Adrenal gland (tissue), 12 donors: ENCODE data around the gene HSPA12B. TPM values are rescaled to one million over a fixed set of nuclear protein-coding genes. Genes with fewer than 3 reads are reported as not detected.

Experiments used
- DNase-seq, 7 donors: peaks; one replicate each; pipeline ENCODE4 v3.0.0-alpha.2; 2019 to 2020
- H3K27ac ChIP-seq, 5 donors: fragments of 200-600 bp; sonication (generic) in 4 of 5; 1 replicate in 3 of 5; 2 replicates in 2 of 5; pipeline versions ENCODE4 v1.5.1 to v1.8.0; 2016 to 2020; ENCODE audit warnings: mild to moderate bottlenecking in 1 of 5
- H3K27me3 ChIP-seq: fragments of 200-600 bp; 2 replicates; pipeline ENCODE4 v1.8.0; 2021
- H3K36me3 ChIP-seq, 2 donors: fragments of 200-600 bp; replicated peaks in 1 of 2; 1 replicate in 1 of 2; 2 replicates in 1 of 2; pipeline versions ENCODE4 v1.5.1 to v1.8.0; 2018 to 2022
- H3K4me1 ChIP-seq, 2 donors: fragments of 200-600 bp; replicated peaks in 1 of 2; 1 replicate in 1 of 2; 2 replicates in 1 of 2; pipeline versions ENCODE4 v1.5.1 to v1.8.0; 2018 to 2021
- H3K4me3 ChIP-seq, 4 donors: fragments of 200-600 bp; sonication (generic) in 3 of 4; one replicate each; pipeline ENCODE4 v1.5.1; 2016 to 2018
- H3K9me3 ChIP-seq, 3 donors: fragments of 200-600 bp; sonication (generic) in 1 of 3; replicated peaks in 1 of 3; 1 replicate in 2 of 3; 2 replicates in 1 of 3; pipeline versions ENCODE4 v1.5.1 to v1.8.0; 2016 to 2021
- POLR2A ChIP-seq, 2 donors: fragments of 450-650 bp; IDR thresholded peaks; one replicate each; pipeline ENCODE4 v1.6.1; 2017; ENCODE audit warnings: antibody characterized with exemption in 2 of 2, mild to moderate bottlenecking in 2 of 2, moderate library complexity in 1 of 2
- WGBS, 4 donors: extraction: QIAGEN DNeasy Blood & Tissue Kit in 2 of 4; methylation state at CpG; one replicate each; pipeline versions ENCODE4 v1.1.5 to v1.1.7; 2013 to 2017; 5-methylcytosine and 5-hydroxymethylcytosine counted together
- intact Hi-C, 2 donors: fragments of 100-400 bp; cut with DNase I; formaldehyde crosslinking; loops; one replicate each; pipeline versions ENCODE4 v1.14.1 to v1.15.0; 2022 to 2023
- polyA plus RNA-seq, 3 donors: library from polyadenylated mRNA; stranded (reverse); fragments of 200-250 nt in 2 of 3; fragments of 350-450 nt in 1 of 3; fragmentation: Illumina TruSeq in 1 of 3; extraction: RNeasy Lipid Tissue Mini Kit (QIAGEN cat#74804) in 1 of 3; gene quantifications; one replicate each; pipeline ENCODE4 v1.2.3, GENCODE V29; 2013 to 2014
- total RNA-seq, 9 donors: library from RNA; depleted of rRNA in 4 of 9; stranded (reverse); fragments of >200 nt in 4 of 9; fragments of 120-200 nt in 1 of 9; fragmentation: NEBNext Ultra II Directional in 1 of 9; extraction: Animal tissue kit (Norgen Biotek cat#: 25700) in 1 of 9; gene quantifications; one replicate each; pipeline versions ENCODE4 v1.1.0 to v1.2.4, GENCODE V29; 2013 to 2023
- TF ChIP-seq, protein P1 (sequence below), 6 experiments: fragments of 450-650 bp in 4 of 6; fragments of 200-600 bp in 2 of 6; sonication (generic) in 1 of 6; IDR thresholded peaks; 1 replicate in 5 of 6; 2 replicates in 1 of 6; pipeline versions ENCODE4 v1.5.1 to v1.8.0; 2016 to 2021; ENCODE audit warnings: antibody characterized with exemption in 6 of 6, mild to moderate bottlenecking in 2 of 6, moderate library complexity in 1 of 6
- donor health status: healthy with polysubstance abuse.
- donor health status: Bipolar disorder and iron deficiency.
- donor health status: DM: yes; HTN: yes; CAD: no.
- donor health status: DM: no; HTN: no; CAD: no.
- donor health status: DM: no; HTN: no; CAD: no.
- donor health status: DM: yes; HTN: yes; CAD: no.

Gene HSPA12B
- total and polyA plus RNA-seq, 12 donors, result 1.5 to 10.9 (median 5.5) TPM

- 66 to 75% (median 67%) methylated on average over 4 of the region's 4 CpGs for WGBS, 4 donors
These were observed 8.1 kb upstream of the HSPA12B start for GRCh38 chr20:3724356-3724755.

GRCh38 chr20:3727401-3728021 is 5.0 kb upstream of the HSPA12B start:
- Histone ChIP-seq H3K36me3 (no peaks in the 10 kb centered on the region), H3K27me3 (no peaks in the 10 kb centered on the region), H3K27ac (no peak overlapping the region), H3K4me3 (no peak overlapping the region), H3K9me3 (no peaks in the 10 kb centered on the region), H3K4me1 (no peaks in the 10 kb centered on the region)
- WGBS, 4 donors, result 34 to 40% (median 39%) methylated on average over 11 of the region's 11 CpGs
- DNase-seq, result no peak
- TF ChIP-seq, protein P1, sequence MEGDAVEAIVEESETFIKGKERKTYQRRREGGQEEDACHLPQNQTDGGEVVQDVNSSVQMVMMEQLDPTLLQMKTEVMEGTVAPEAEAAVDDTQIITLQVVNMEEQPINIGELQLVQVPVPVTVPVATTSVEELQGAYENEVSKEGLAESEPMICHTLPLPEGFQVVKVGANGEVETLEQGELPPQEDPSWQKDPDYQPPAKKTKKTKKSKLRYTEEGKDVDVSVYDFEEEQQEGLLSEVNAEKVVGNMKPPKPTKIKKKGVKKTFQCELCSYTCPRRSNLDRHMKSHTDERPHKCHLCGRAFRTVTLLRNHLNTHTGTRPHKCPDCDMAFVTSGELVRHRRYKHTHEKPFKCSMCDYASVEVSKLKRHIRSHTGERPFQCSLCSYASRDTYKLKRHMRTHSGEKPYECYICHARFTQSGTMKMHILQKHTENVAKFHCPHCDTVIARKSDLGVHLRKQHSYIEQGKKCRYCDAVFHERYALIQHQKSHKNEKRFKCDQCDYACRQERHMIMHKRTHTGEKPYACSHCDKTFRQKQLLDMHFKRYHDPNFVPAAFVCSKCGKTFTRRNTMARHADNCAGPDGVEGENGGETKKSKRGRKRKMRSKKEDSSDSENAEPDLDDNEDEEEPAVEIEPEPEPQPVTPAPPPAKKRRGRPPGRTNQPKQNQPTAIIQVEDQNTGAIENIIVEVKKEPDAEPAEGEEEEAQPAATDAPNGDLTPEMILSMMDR (IDR thresholded peaks at IDR 0.05), result no peak
- TF ChIP-seq POLR2A (IDR thresholded peaks at IDR 0.05), result no peak
- intact Hi-C loops, result no loop called here

More at GRCh38 chr20:3724356-3724755, 8.1 kb upstream of the HSPA12B start:
- no peaks in the 10 kb centered on the region for H3K36me3 ChIP-seq
- no peak for TF ChIP-seq POLR2A (IDR thresholded peaks at IDR 0.05)
- TF ChIP-seq, protein P1 (IDR thresholded peaks at IDR 0.05), result no peak
- H3K27me3 ChIP-seq, result no peaks in the 10 kb centered on the region
- intact Hi-C loops, result no loop called here
- no peak overlapping the region for H3K4me3 ChIP-seq
- no peak overlapping the region for H3K27ac ChIP-seq
- no peaks in the 10 kb centered on the region for H3K4me1 ChIP-seq
- DNase-seq, result no peak
- no peaks in the 10 kb centered on the region for H3K9me3 ChIP-seq

- no peak for DNase-seq
- Histone ChIP-seq H3K4me3 (no peak overlapping the region), H3K27ac (no peak overlapping the region), H3K36me3 (no peaks in the 10 kb centered on the region), H3K27me3 (peaks cover 6% of the 10 kb centered on the region), H3K4me1 (no peaks in the 10 kb centered on the region), H3K9me3 (no peaks in the 10 kb centered on the region)
- TF ChIP-seq, protein P1 (IDR thresholded peaks at IDR 0.05), result no peak
- no peak for TF ChIP-seq POLR2A (IDR thresholded peaks at IDR 0.05)
- intact Hi-C loops, result no loop called here
- 82 to 92% (median 86%) methylated on average over 4 to 5 of the region's 5 CpGs for WGBS, 4 donors
These were observed 4.1 kb upstream of the HSPA12B start for GRCh38 chr20:3728354-3728753.

- no peaks in the 10 kb centered on the region for H3K4me1 ChIP-seq
- no peaks in the 10 kb centered on the region for H3K9me3 ChIP-seq
- intact Hi-C loops, result no loop called here
- H3K4me3 ChIP-seq, result no peak overlapping the region
- no peaks in the 10 kb centered on the region for H3K36me3 ChIP-seq
- DNase-seq, result no peak
- TF ChIP-seq, protein P1 (IDR thresholded peaks at IDR 0.05), result no peak
- no peak for TF ChIP-seq POLR2A (IDR thresholded peaks at IDR 0.05)
- WGBS, 4 donors, result 82 to 91% (median 83%) methylated on average over 1 to 3 of the region's 3 CpGs; no CpG with 5 or more reads in 1 of the 4 donors
- H3K27me3 ChIP-seq, result peaks cover 6% of the 10 kb centered on the region
- no peak overlapping the region for H3K27ac ChIP-seq
These were observed 3.6 kb upstream of the HSPA12B start for GRCh38 chr20:3728876-3729275.
